Thyroid gland (tissue), 4 donors: ENCODE data around the gene SND1. TPM values are rescaled to one million over a fixed set of nuclear protein-coding genes. Genes with fewer than 3 reads are reported as not detected.

Experiments used
- DNase-seq, 2 donors: peaks; one replicate each; pipeline ENCODE4 v3.0.0-alpha.2; 2019
- H3K27ac ChIP-seq, 3 donors: fragments of 200-600 bp; sonication (generic); 1 replicate in 2 of 3; 2 replicates in 1 of 3; pipeline ENCODE4 v1.5.1; 2016 to 2019; ENCODE audit warnings: mild to moderate bottlenecking in 1 of 3, moderate library complexity in 1 of 3
- H3K27me3 ChIP-seq: fragments of 200-600 bp; sonication (generic); one replicate; pipeline ENCODE4 v1.5.1; 2019
- H3K36me3 ChIP-seq, 2 donors: fragments of 200-600 bp; sonication (generic); one replicate each; pipeline ENCODE4 v1.5.1; 2016 to 2019
- H3K4me1 ChIP-seq, 2 donors: fragments of 200-600 bp; sonication (generic); one replicate each; pipeline ENCODE4 v1.5.1; 2017 to 2019
- H3K4me3 ChIP-seq, 3 donors: fragments of 200-600 bp; sonication (generic); replicated peaks in 1 of 3; 1 replicate in 2 of 3; 2 replicates in 1 of 3; pipeline ENCODE4 v1.5.1; 2016; ENCODE audit warnings: mild to moderate bottlenecking in 1 of 3
- H3K9me3 ChIP-seq: fragments of 200-600 bp; sonication (generic); one replicate; pipeline ENCODE4 v1.5.1; 2017
- POLR2A ChIP-seq, 2 donors: fragments of 450-650 bp; IDR thresholded peaks; one replicate each; pipeline ENCODE4 v1.6.1; 2017; ENCODE audit warnings: antibody characterized with exemption in 2 of 2, mild to moderate bottlenecking in 2 of 2, moderate library complexity in 1 of 2
- WGBS, 2 donors: methylation state at CpG; one replicate each; pipeline ENCODE4 v1.1.5; 2017; 5-methylcytosine and 5-hydroxymethylcytosine counted together
- intact Hi-C: fragments of 100-400 bp; cut with DNase I; formaldehyde crosslinking; loops from one replicate; pipeline ENCODE4 v1.15.1; 2023
- total RNA-seq, 4 donors: library from RNA; depleted of rRNA; stranded (reverse); fragments of >200 nt; gene quantifications; one replicate each; pipeline ENCODE4 v1.2.3, GENCODE V29; 2016
- TF ChIP-seq, protein P1 (sequence below), 6 experiments: fragments of 200-600 bp in 3 of 6; fragments of 450-650 bp in 3 of 6; sonication (generic) in 3 of 6; IDR thresholded peaks; one replicate each; pipeline ENCODE4 v1.5.1; 2016 to 2019; ENCODE audit warnings: antibody characterized with exemption in 6 of 6, mild to moderate bottlenecking in 2 of 6, inconsistent platforms in 1 of 6, moderate library complexity in 1 of 6

SND1 gene
- total RNA-seq, 4 donors from 2014 or later = 126 to 167 (median 144) TPM

DNA sequence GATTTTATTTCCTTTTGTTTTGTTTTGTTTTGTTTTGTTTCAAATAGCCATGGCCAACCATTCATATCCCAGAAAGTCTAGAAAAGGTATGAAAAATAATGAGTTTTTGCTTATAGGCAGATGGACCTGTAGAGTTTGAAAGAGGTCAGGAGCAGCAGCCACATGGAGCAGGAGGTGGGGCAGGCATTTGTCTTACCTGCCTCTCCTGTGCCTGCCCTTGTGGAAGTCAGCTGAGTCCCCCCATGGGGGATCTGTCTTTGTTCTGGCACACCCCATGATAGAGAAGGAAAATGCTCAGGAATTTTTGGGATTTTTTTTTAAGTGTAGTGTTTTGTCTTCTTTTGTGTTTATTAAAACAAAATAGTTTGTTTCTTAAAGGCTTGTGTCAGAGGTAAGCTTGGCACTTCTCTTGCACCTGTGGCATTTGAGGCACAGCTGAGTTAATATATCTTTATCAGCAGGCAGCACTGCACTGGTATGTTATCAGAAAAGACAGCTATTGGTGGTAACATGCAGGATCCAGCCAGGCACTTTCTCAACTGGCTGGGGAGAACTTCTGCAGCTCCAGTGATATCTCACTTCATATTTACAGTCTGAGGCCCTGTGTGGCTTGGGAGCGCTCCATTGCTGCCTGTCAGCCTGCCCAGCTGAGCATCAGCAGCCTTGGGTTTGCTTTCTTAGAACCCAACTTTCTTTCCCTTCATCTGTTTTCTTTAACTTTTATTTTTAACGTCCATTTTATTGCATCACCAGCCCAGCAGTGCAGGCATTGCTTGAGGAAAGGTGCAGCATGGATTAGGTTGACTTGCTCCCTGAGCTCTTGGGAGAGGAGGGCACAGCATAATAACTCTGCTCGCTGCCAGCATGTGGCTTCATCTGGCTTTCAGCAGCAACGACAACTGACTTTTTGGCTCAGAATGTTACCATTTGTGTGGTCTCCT lies 334.9 kb downstream of the SND1 start:
- WGBS, 2 donors = 60 to 70% methylated on average over 4 of the region's 4 CpGs
- no peak for TF ChIP-seq POLR2A (IDR thresholded peaks at IDR 0.05)
- TF ChIP-seq, protein P1, sequence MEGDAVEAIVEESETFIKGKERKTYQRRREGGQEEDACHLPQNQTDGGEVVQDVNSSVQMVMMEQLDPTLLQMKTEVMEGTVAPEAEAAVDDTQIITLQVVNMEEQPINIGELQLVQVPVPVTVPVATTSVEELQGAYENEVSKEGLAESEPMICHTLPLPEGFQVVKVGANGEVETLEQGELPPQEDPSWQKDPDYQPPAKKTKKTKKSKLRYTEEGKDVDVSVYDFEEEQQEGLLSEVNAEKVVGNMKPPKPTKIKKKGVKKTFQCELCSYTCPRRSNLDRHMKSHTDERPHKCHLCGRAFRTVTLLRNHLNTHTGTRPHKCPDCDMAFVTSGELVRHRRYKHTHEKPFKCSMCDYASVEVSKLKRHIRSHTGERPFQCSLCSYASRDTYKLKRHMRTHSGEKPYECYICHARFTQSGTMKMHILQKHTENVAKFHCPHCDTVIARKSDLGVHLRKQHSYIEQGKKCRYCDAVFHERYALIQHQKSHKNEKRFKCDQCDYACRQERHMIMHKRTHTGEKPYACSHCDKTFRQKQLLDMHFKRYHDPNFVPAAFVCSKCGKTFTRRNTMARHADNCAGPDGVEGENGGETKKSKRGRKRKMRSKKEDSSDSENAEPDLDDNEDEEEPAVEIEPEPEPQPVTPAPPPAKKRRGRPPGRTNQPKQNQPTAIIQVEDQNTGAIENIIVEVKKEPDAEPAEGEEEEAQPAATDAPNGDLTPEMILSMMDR (IDR thresholded peaks at IDR 0.05) = no peak
- no peak overlapping the region for H3K4me3 ChIP-seq
- DNase-seq = no peak
- H3K27me3 ChIP-seq = no peaks in the 10 kb centered on the region
- H3K9me3 ChIP-seq = no peaks in the 10 kb centered on the region
- intact Hi-C loops = no loop called here
- no peak overlapping the region for H3K27ac ChIP-seq
- H3K4me1 ChIP-seq = peaks cover 13 to 23% of the 10 kb centered on the region in 2 donors
- H3K36me3 ChIP-seq = no peaks in the 10 kb centered on the region

DNA sequence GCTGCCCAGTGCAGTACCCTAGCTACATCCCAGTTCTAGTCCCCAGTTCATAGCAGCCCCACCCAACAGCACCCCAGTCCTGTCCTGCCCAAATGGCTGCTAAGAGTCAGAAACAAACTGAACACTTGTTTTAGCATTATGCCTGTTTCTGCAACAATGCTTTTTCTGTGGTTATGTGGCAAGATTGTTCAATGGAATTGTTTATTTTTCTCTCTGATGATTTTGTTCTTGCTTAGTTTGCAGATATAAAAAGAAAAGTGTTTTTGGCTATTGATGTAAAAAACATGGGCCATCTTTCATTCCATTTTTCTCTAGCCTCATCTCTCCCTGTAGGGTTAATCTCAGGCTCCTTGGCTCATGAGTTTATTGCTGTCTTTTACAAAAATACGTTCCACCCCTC lies 336.8 kb downstream of the SND1 start:
- TF ChIP-seq, protein P1 (IDR thresholded peaks at IDR 0.05) = no peak
- TF ChIP-seq POLR2A (IDR thresholded peaks at IDR 0.05) = no peak
- Histone ChIP-seq H3K9me3 (no peaks in the 10 kb centered on the region), H3K4me3 (no peak overlapping the region), H3K27ac (no peak overlapping the region), H3K36me3 (no peaks in the 10 kb centered on the region), H3K27me3 (no peaks in the 10 kb centered on the region), H3K4me1 (peaks cover 14 to 23% of the 10 kb centered on the region in 2 donors)
- no peak for DNase-seq
- 59 to 73% methylated on average over 1 of the region's 1 CpG for WGBS, 2 donors
- intact Hi-C loops = no loop called here

DNA sequence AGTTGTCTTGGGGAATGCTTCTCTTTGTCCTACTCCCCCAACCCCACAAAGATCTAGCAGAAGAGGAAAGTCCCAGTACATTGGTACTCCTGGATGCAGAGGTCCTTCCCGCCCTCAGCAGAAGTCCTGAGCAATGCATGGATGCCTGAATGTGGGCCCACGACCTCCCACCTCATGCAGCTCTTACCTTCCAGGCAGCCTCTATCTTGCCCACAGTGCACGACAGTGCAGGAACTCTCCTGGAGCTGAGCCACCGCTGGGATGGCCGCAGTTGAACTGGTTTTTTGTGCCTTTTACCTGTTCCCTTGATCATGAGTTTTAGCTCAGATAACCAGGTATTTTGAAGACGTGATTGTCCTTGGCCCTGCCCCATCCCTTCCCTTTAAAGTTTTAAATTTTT lies 341.3 kb downstream of the SND1 start:
- 91 to 96% methylated on average over 6 of the region's 6 CpGs for WGBS, 2 donors
- H3K27me3 ChIP-seq = no peaks in the 10 kb centered on the region
- H3K9me3 ChIP-seq = no peaks in the 10 kb centered on the region
- intact Hi-C loops = no loop called here
- H3K36me3 ChIP-seq = no peaks in the 10 kb centered on the region
- TF ChIP-seq, protein P1 (IDR thresholded peaks at IDR 0.05) = no peak
- no peak for TF ChIP-seq POLR2A (IDR thresholded peaks at IDR 0.05)
- peaks cover 15 to 21% of the 10 kb centered on the region in 2 donors for H3K4me1 ChIP-seq
- no peak for DNase-seq
- H3K27ac ChIP-seq = no peak overlapping the region
- no peak overlapping the region for H3K4me3 ChIP-seq

GRCh38 chr7:127993987-127994386 lies 342.0 kb downstream of the SND1 start:
- H3K36me3 ChIP-seq = no peaks in the 10 kb centered on the region
- intact Hi-C loops = no loop called here
- no peak overlapping the region for H3K4me3 ChIP-seq
- no peak overlapping the region for H3K27ac ChIP-seq
- no peaks in the 10 kb centered on the region for H3K27me3 ChIP-seq
- TF ChIP-seq POLR2A (IDR thresholded peaks at IDR 0.05) = no peak
- TF ChIP-seq, protein P1 (IDR thresholded peaks at IDR 0.05) = no peak
- peaks cover 12 to 19% of the 10 kb centered on the region in 2 donors for H3K4me1 ChIP-seq
- no peak for DNase-seq
- H3K9me3 ChIP-seq = no peaks in the 10 kb centered on the region
- WGBS, 2 donors = 93 to 96% methylated on average over 5 of the region's 5 CpGs
